Astrocyte (in vitro differentiated cells and primary cell): ENCODE results near the gene ITK. TPM values are rescaled to one million over a fixed set of nuclear protein-coding genes. Genes with fewer than 3 reads are reported as not detected.

Experiments
- DNase-seq: peaks from one replicate; pipeline ENCODE4 v3.0.0-alpha.2; 2010; ENCODE audit warnings: low read depth
- FAIRE-seq: peaks from 2 replicates; lab custom pipeline; 2011; peaks lifted over from hg19 to GRCh38; lab: Jason Lieb, UNC
- H2AFZ ChIP-seq: 2 replicates; pipeline ENCODE4 v1.6.0; 2012; ENCODE audit warnings: low read depth, low read length, inconsistent platforms
- H3K27ac ChIP-seq: 2 replicates; pipeline ENCODE4 v1.5.1; 2011; ENCODE audit warnings: low read depth, low read length, inconsistent platforms
- H3K27me3 ChIP-seq: 2 replicates; pipeline ENCODE4 v1.6.0; 2011; ENCODE audit warnings: low read length, inconsistent platforms; ENCODE audit not compliant: insufficient read depth
- H3K36me3 ChIP-seq: 2 replicates; pipeline ENCODE4 v1.5.1; 2011; ENCODE audit warnings: low read length, inconsistent platforms; ENCODE audit not compliant: insufficient read depth
- H3K4me1 ChIP-seq: 2 replicates; pipeline ENCODE4 v1.5.1; 2011; ENCODE audit warnings: low read length, inconsistent platforms; ENCODE audit not compliant: insufficient read depth
- H3K4me2 ChIP-seq: 2 replicates; pipeline ENCODE4 v1.6.0; 2012; ENCODE audit warnings: low read length, inconsistent platforms
- H3K4me3 ChIP-seq: 2 replicates; pipeline ENCODE4 v1.5.1; 2011; ENCODE audit warnings: low read depth, mild to moderate bottlenecking, low read length, inconsistent platforms; ENCODE audit not compliant: insufficient read depth
- H3K79me2 ChIP-seq: 2 replicates; pipeline ENCODE4 v1.6.0; 2012; ENCODE audit warnings: mild to moderate bottlenecking, low read length, inconsistent platforms; ENCODE audit not compliant: insufficient read depth
- H3K9ac ChIP-seq: 2 replicates; pipeline ENCODE4 v1.6.0; 2012; ENCODE audit warnings: mild to moderate bottlenecking, low read length, inconsistent platforms
- H3K9me3 ChIP-seq: 2 replicates; pipeline ENCODE4 v1.5.1; 2012; ENCODE audit warnings: low read depth, mild to moderate bottlenecking, low read length, inconsistent platforms; ENCODE audit not compliant: insufficient read depth
- H4K20me1 ChIP-seq: 2 replicates; pipeline ENCODE4 v1.6.0; 2012; ENCODE audit warnings: low read length, inconsistent platforms; ENCODE audit not compliant: insufficient read depth
- H3K27ac Mint-ChIP-seq: one replicate; pipeline ENCODE4 v1.8.0; 2021; ENCODE audit warnings: mild to moderate bottlenecking, mixed read lengths; ENCODE audit not compliant: unreplicated experiment
- H3K27me3 Mint-ChIP-seq: one replicate; pipeline ENCODE4 v1.8.0; 2021; ENCODE audit warnings: low read depth, mixed read lengths; ENCODE audit not compliant: unreplicated experiment
- H3K36me3 Mint-ChIP-seq: one replicate; pipeline ENCODE4 v1.8.0; 2021; ENCODE audit warnings: low read depth, mixed read lengths; ENCODE audit not compliant: unreplicated experiment
- H3K4me1 Mint-ChIP-seq: one replicate; pipeline ENCODE4 v1.8.0; 2021; ENCODE audit warnings: low read depth, mixed read lengths; ENCODE audit not compliant: unreplicated experiment
- H3K4me3 Mint-ChIP-seq: one replicate; pipeline ENCODE4 v1.8.0; 2021; ENCODE audit warnings: mild to moderate bottlenecking, moderate library complexity, mixed read lengths; ENCODE audit not compliant: unreplicated experiment
- H3K9me3 Mint-ChIP-seq: one replicate; pipeline ENCODE4 v1.8.0; 2021; ENCODE audit warnings: mild to moderate bottlenecking, mixed read lengths; ENCODE audit not compliant: unreplicated experiment
- EZH2 ChIP-seq: IDR thresholded peaks from 2 replicates; pipeline ENCODE4 v1.6.1; 2012; ENCODE audit warnings: mild to moderate bottlenecking, low read length, inconsistent platforms; ENCODE audit not compliant: insufficient read depth
- total RNA-seq: library from RNA; stranded (reverse); gene quantifications from 2 replicates; pipeline ENCODE4 v1.2.1, GENCODE V29; 2021
- TF ChIP-seq, protein P1 (sequence below): IDR thresholded peaks from 2 replicates; pipeline ENCODE4 v1.5.1; 2011; ENCODE audit warnings: low read depth, mild to moderate bottlenecking, inconsistent platforms, low read length, moderate library complexity; ENCODE audit not compliant: insufficient read depth

ITK gene
- total RNA-seq, 1 donor from 2014 or later: 0.48 TPM

DNA sequence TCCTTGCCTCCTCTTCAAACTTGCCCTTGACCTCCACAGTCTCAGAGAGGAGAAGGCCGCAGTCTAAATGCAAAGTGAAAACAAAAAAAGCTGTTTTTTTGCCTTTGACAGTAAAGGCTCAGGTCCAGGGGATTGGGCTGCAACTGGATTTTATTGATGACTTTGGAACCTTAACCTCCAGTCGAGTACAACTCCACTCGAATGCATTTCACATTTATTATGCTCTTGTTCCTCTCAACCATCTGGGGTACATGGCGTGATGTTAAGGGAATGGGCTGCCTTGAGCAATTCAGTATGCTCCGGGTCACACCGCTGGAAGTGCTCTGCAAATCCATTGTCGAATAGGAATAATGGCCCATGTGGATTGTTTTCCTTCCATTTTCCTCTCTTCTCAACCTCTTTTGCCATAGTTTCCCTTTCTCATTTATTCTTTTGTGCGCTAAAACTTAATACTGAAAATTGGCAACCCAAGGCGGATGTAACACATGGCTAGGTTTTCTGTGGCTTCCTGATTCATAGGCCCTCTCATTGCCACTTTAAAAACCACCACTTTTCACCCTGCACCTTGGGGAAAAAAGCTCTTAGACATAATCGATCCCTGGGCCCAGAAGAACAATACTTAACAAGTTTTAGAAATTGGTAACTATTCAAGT, 34.3 kb downstream of the ITK start:
- H3K9ac ChIP-seq: no peak overlapping the region
- H3K27ac Mint-ChIP-seq: no peak overlapping the region
- no peaks in the 10 kb centered on the region for H3K9me3 Mint-ChIP-seq
- no peak overlapping the region for H3K4me2 ChIP-seq
- no peaks in the 10 kb centered on the region for H3K36me3 ChIP-seq
- no peaks in the 10 kb centered on the region for H3K27me3 Mint-ChIP-seq
- peaks cover 4% of the 10 kb centered on the region for H3K4me1 ChIP-seq
- FAIRE-seq (no peak), DNase-seq (no peak)
- H3K4me1 Mint-ChIP-seq: peaks cover 12% of the 10 kb centered on the region
- H2AFZ ChIP-seq: no peak overlapping the region
- H3K9me3 ChIP-seq: no peaks in the 10 kb centered on the region
- H3K4me3 Mint-ChIP-seq: no peak overlapping the region
- no peak overlapping the region for H3K4me3 ChIP-seq
- H3K36me3 Mint-ChIP-seq: no peaks in the 10 kb centered on the region
- no peaks in the 10 kb centered on the region for H3K79me2 ChIP-seq
- TF ChIP-seq, protein P1, sequence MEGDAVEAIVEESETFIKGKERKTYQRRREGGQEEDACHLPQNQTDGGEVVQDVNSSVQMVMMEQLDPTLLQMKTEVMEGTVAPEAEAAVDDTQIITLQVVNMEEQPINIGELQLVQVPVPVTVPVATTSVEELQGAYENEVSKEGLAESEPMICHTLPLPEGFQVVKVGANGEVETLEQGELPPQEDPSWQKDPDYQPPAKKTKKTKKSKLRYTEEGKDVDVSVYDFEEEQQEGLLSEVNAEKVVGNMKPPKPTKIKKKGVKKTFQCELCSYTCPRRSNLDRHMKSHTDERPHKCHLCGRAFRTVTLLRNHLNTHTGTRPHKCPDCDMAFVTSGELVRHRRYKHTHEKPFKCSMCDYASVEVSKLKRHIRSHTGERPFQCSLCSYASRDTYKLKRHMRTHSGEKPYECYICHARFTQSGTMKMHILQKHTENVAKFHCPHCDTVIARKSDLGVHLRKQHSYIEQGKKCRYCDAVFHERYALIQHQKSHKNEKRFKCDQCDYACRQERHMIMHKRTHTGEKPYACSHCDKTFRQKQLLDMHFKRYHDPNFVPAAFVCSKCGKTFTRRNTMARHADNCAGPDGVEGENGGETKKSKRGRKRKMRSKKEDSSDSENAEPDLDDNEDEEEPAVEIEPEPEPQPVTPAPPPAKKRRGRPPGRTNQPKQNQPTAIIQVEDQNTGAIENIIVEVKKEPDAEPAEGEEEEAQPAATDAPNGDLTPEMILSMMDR: no peak
- TF ChIP-seq EZH2: no peak
- H3K27me3 ChIP-seq: no peaks in the 10 kb centered on the region
- no peak overlapping the region for H3K27ac ChIP-seq
- no peaks in the 10 kb centered on the region for H4K20me1 ChIP-seq

DNA sequence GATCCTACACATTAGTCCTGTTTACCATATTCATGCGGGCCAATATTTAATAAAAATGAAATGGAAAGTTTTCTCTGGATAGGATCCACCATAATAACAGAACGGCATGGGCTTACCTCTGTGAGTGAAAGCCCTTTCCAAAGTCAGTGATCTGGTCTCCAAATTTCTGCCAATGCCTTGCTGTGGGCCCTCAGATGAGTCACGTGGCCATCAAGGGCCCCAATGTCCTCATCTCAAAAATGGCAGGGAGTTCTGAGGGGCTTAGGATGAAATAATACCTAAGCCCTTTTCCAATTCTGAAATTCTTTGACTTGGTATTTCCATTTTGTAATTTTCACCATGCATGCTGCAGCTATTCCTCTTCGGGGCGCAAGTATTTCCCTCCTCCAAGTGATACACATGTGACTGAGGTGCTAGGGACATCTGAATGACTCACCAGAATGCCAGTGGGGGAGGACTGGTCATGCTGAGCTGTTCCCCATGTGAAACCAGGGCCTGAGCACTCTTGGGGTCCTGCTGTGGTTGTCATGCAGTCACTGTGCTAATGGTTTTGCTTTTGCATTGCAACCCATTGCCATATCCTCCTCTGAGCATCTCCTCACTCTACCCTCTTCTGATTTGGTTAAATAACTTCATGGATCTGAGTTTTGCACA, 35.0 kb downstream of the ITK start:
- DNase-seq (no peak), FAIRE-seq (no peak)
- Histone ChIP-seq H3K36me3 (no peaks in the 10 kb centered on the region), H3K4me2 (peak overlapping the region; percentile 9), H3K9ac (no peak overlapping the region), H3K4me1 (peaks cover 4% of the 10 kb centered on the region), H3K4me3 (no peak overlapping the region), H3K27me3 (no peaks in the 10 kb centered on the region), H2AFZ (no peak overlapping the region), H3K27ac (no peak overlapping the region), H3K79me2 (no peaks in the 10 kb centered on the region), H3K9me3 (no peaks in the 10 kb centered on the region), H4K20me1 (no peaks in the 10 kb centered on the region)
- Mint-ChIP-seq H3K27me3 (no peaks in the 10 kb centered on the region), H3K4me1 (peaks cover 12% of the 10 kb centered on the region), H3K27ac (no peak overlapping the region), H3K36me3 (no peaks in the 10 kb centered on the region), H3K9me3 (no peaks in the 10 kb centered on the region), H3K4me3 (no peak overlapping the region)
- TF ChIP-seq EZH2: no peak
- TF ChIP-seq, protein P1: no peak
